Activated CD4-positive, alpha-beta memory T cell treated with anti-CD3 and anti-CD28 coated beads, Interleukin-2, amount 10 ng/mL, durations not matched to agents 7 days and 5 days (primary cell): ENCODE data around the gene MAP3K5. TPM values are rescaled to one million over a fixed set of nuclear protein-coding genes. Genes with fewer than 3 reads are reported as not detected.
A peak's percentile ranks its signal among the peaks of the same experiment; 100 is the strongest.

Source experiments
- CTCF ChIA-PET: fragments of 350-600 bp; sonication (Branson Sonifier 250); formaldehyde crosslinking; loops from one replicate; lab custom pipeline; 2021; ENCODE audit warnings: antibody characterized with exemption, inconsistent platforms; lab: Charles Lee
- POLR2A ChIA-PET: fragments of 350-600 bp; sonication (Branson Sonifier 250); formaldehyde crosslinking; loops from one replicate; lab custom pipeline; 2021; ENCODE audit warnings: antibody characterized with exemption; lab: Charles Lee
- DNase-seq: peaks from one replicate; pipeline ENCODE4 v3.0.0-alpha.2; 2020
- H3K27ac Mint-ChIP-seq: one replicate; pipeline ENCODE4 v1.8.0; 2021; ENCODE audit warnings: mild to moderate bottlenecking, mixed read lengths
- H3K27me3 Mint-ChIP-seq: one replicate; pipeline ENCODE4 v1.8.0; 2021; ENCODE audit warnings: mixed read lengths
- H3K36me3 Mint-ChIP-seq: one replicate; pipeline ENCODE4 v1.8.0; 2021; ENCODE audit warnings: low read depth, mixed read lengths
- H3K4me1 Mint-ChIP-seq: one replicate; pipeline ENCODE4 v1.8.0; 2021; ENCODE audit warnings: mixed read lengths
- H3K4me3 Mint-ChIP-seq: one replicate; pipeline ENCODE4 v1.8.0; 2021; ENCODE audit warnings: mild to moderate bottlenecking, mixed read lengths
- H3K9me3 Mint-ChIP-seq: one replicate; pipeline ENCODE4 v1.8.0; 2021; ENCODE audit warnings: mixed read lengths
- total RNA-seq, 2 experiments: library from RNA; stranded (reverse); gene quantifications; one replicate each; pipeline ENCODE4 v1.2.3, GENCODE V29; 2021

MAP3K5 gene
- total RNA-seq, 2 experiments from 2014 or later, result 25.4 to 25.9 TPM

DNA sequence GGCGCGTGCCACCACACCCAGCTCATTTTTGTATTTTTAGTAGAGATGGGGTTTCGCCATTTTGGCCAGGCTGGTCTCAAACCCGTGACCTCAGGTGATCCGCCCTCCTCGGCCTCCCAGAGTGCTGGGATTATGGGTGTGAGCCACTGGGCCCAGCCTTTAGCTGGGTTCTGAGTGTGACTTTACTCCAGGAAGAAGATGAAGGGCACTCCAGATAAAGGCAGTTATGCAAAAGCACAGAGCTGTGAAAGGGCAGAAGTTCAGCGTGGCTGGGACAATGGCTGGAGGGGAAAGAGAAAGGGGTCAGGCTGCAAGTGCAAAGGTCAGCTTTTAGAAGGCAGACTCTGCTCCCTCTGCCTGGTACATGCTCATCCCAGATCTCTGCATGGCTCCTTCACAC is 39.7 kb downstream of the MAP3K5 start:
- CTCF ChIA-PET, result interaction anchor here (1.0 to 9.3 kb wide), 6 partner anchors 10 to 108 kb away, joined by 3 to 80 read pairs (median 8); partner anchors contain the start of gene MAP3K5
- Mint-ChIP-seq H3K9me3 (no peaks in the 10 kb centered on the region), H3K36me3 (peaks cover 35% of the 10 kb centered on the region), H3K27ac (peak overlapping the region; percentile 91), H3K4me3 (peak overlapping the region; percentile 73), H3K27me3 (no peaks in the 10 kb centered on the region), H3K4me1 (peaks cover 83% of the 10 kb centered on the region)
- no peak for DNase-seq
- POLR2A ChIA-PET, result interaction anchor here (1.4 to 5.6 kb wide), 7 partner anchors 11 to 54 kb away, joined by 3 to 62 read pairs (median 12); partner anchors contain the start of gene MAP3K5

DNA sequence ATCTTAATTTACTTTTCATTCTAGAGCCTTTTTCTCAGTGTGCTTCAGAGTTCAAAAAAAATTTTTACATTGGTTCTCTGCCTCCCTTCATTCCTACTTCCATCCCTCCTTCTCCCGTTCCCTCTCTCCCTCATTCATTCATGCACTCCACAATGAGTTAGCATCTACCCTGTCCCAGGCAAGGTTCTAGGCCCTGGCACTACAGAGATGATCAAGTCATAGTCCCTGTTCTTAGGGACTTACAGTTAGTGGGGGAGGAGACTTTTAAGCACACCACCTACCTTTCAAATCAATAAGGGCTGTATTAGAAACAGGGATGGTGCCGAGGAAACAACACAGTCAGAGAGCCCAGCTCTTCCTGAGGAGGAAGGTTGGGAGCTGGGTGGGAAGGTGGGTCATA is 40.3 kb downstream of the MAP3K5 start:
- no peaks in the 10 kb centered on the region for H3K9me3 Mint-ChIP-seq
- peak overlapping the region; percentile 73 for H3K4me3 Mint-ChIP-seq
- no peaks in the 10 kb centered on the region for H3K27me3 Mint-ChIP-seq
- ChIA-PET POLR2A (interaction anchor here (1.4 to 5.6 kb wide), 7 partner anchors 12 to 53 kb away, joined by 3 to 62 read pairs (median 12); partner anchors contain the start of gene MAP3K5), CTCF (interaction anchor here (1.0 to 9.3 kb wide), 6 partner anchors 10 to 108 kb away, joined by 3 to 80 read pairs (median 8); partner anchors contain the start of gene MAP3K5)
- peaks cover 83% of the 10 kb centered on the region for H3K4me1 Mint-ChIP-seq
- H3K36me3 Mint-ChIP-seq, result peaks cover 37% of the 10 kb centered on the region
- DNase-seq, result no peak
- H3K27ac Mint-ChIP-seq, result peak overlapping the region; percentile 91

DNA sequence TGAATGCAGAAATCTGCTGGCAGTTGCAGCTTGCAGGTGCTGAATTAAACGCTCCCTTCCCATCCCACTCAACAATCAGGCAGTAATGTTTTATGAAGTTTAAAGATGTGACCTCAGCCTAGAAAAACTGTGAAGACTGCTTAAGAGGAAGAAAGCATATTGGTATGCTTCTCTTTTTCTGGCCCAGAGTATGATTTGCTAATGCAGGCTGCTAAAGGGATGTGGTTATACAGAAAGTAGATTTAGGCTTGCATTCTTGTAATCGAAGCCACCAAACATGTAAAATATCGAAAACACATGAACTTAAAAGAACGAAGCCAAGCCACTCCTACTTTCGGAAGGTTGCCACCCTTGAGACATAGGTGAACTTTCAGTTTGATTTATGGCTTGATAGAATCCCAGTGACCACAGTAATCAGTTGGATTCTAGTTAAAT is 40.7 kb downstream of the MAP3K5 start:
- H3K27ac Mint-ChIP-seq, result peak overlapping the region; percentile 91
- peaks cover 35% of the 10 kb centered on the region for H3K36me3 Mint-ChIP-seq
- no peaks in the 10 kb centered on the region for H3K27me3 Mint-ChIP-seq
- H3K4me3 Mint-ChIP-seq, result peak overlapping the region; percentile 51
- ChIA-PET CTCF (interaction anchor here (1.0 to 9.3 kb wide), 5 partner anchors 11 to 107 kb away, joined by 3 to 80 read pairs (median 12); partner anchors contain the start of gene MAP3K5), POLR2A (interaction anchor here (1.2 to 5.6 kb wide), 5 partner anchors 12 to 106 kb away, joined by 3 to 62 read pairs (median 36); partner anchors contain the start of gene MAP3K5)
- no peaks in the 10 kb centered on the region for H3K9me3 Mint-ChIP-seq
- DNase-seq, result peak; percentile 55
- peaks cover 78% of the 10 kb centered on the region for H3K4me1 Mint-ChIP-seq

DNA sequence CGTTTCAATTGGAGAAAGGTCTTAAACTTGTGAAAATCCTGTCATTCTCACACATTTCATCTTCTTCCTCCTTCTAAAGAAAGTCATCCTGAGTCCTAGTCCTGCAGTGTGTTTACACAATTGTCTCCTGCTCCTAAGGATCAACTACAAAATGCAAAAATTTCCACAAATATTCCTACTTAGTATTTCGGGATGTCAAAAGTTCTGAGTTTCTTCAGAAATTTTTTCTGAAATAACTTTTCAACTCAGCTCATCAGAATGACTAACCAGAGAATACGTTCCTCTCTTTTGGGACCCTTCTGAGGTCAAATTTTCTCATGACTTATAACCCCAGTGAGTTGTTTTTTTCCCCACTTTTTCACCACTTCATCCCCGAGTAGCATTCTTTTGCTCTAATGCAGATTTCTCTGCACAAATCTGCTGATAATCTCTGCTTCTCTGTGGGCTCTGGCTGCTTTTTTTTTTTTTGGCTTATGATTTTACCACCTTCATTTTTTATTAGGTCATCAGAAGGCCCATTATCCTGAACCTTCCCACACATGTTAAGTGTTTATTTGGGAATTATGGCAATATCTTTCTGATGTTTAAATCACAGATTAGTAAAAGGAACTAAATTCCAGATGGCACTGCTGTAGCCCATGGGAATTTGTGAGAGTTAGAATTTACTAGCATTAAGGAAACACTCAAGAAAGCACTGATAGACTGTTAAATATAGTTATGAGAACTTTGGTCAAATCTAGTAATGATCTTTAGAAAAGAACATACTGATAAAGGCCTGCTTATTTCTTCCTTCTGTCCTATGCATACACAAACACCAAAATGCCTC is 41.4 kb downstream of the MAP3K5 start:
- Mint-ChIP-seq H3K36me3 (peaks cover 35% of the 10 kb centered on the region), H3K9me3 (no peaks in the 10 kb centered on the region), H3K27me3 (no peaks in the 10 kb centered on the region), H3K27ac (peak overlapping the region; percentile 91), H3K4me3 (peak overlapping the region; percentile 51), H3K4me1 (peaks cover 73% of the 10 kb centered on the region)
- no peak for DNase-seq
- POLR2A ChIA-PET, result interaction anchor here (1.2 to 5.6 kb wide), 4 partner anchors 27 to 105 kb away, joined by 3 to 62 read pairs (median 20); partner anchors contain the start of gene MAP3K5
- CTCF ChIA-PET, result interaction anchor here (9.3 kb wide), 1 partner anchor 40 kb away, joined by 80 read pairs; the partner anchor contains the start of gene MAP3K5

GRCh38 chr6:136749359-136749997 is 42.8 kb downstream of the MAP3K5 start:
- Mint-ChIP-seq H3K36me3 (peaks cover 27% of the 10 kb centered on the region), H3K27me3 (no peaks in the 10 kb centered on the region), H3K27ac (no peak overlapping the region), H3K9me3 (no peaks in the 10 kb centered on the region), H3K4me3 (no peak overlapping the region), H3K4me1 (peaks cover 62% of the 10 kb centered on the region)
- CTCF ChIA-PET, result interaction anchor here (9.3 kb wide), 1 partner anchor 42 kb away, joined by 80 read pairs; the partner anchor contains the start of gene MAP3K5
- POLR2A ChIA-PET, result no interaction called here
- no peak for DNase-seq

DNA sequence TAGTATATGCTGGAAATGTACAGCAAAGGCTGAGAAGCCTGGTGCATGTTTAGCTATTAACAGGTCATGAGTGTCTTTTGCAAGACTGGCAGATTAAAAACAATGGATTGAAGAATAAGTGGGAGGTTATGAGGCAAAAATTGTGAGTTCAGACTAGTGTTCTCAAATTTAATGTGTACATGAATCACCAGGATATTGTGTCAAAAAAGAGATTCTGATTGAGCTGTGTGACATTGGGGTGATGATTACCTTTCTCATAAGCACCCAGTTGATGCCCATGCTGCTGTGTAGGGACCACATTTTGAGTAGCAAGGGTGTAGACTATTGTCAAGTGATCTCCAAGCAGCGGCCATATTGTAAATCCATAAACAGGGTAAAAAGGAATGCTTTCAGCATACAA is 44.8 kb downstream of the MAP3K5 start:
- ChIA-PET POLR2A (interaction anchor here (0.9 to 2.4 kb wide), 3 partner anchors 8 to 45 kb away, joined by 3 to 7 read pairs (median 3); partner anchors contain the start of gene MAP3K5), CTCF (no interaction called here)
- no peaks in the 10 kb centered on the region for H3K9me3 Mint-ChIP-seq
- H3K4me1 Mint-ChIP-seq, result peaks cover 42% of the 10 kb centered on the region
- no peaks in the 10 kb centered on the region for H3K27me3 Mint-ChIP-seq
- peaks cover 27% of the 10 kb centered on the region for H3K36me3 Mint-ChIP-seq
- H3K27ac Mint-ChIP-seq, result no peak overlapping the region
- H3K4me3 Mint-ChIP-seq, result no peak overlapping the region
- DNase-seq, result no peak

DNA sequence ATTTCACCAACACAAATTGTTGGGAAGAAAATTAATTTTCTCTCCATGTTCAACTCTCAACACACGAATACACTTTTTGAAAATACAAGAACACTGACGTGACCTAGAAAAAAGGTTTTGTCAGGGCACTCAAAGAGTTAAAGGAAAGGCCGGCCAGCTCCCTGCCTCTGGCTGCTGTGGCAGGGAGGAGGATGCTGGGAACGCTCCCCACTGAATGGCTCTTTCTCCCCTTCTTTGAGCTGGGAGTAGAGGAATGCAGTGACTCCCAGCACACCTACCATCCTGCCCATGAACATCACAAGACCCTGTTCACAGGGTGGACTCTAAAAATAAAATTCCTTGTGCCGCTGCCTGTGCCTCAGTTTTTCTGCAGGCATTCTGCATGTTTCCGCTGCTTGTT is 47.0 kb downstream of the MAP3K5 start:
- no peak overlapping the region for H3K27ac Mint-ChIP-seq
- CTCF ChIA-PET, result no interaction called here

GRCh38 chr6:136744889-136745288 is 47.4 kb downstream of the MAP3K5 start:
- no peak for DNase-seq
- CTCF ChIA-PET, result interaction anchor here (1.0 kb wide), 1 partner anchor 47 kb away, joined by 5 read pairs; the partner anchor contains the start of gene MAP3K5
- H3K9me3 Mint-ChIP-seq, result no peaks in the 10 kb centered on the region
- POLR2A ChIA-PET, result interaction anchor here (1.9 kb wide), 1 partner anchor 47 kb away, joined by 7 read pairs; the partner anchor contains the start of gene MAP3K5
- H3K4me3 Mint-ChIP-seq, result no peak overlapping the region
- peaks cover 26% of the 10 kb centered on the region for H3K4me1 Mint-ChIP-seq
- H3K27ac Mint-ChIP-seq, result no peak overlapping the region
- H3K36me3 Mint-ChIP-seq, result peaks cover 31% of the 10 kb centered on the region
- no peaks in the 10 kb centered on the region for H3K27me3 Mint-ChIP-seq

More for the DNA sequence above, 47.0 kb downstream of the MAP3K5 start:
- H3K27me3 Mint-ChIP-seq, result no peaks in the 10 kb centered on the region
- DNase-seq, result no peak
- H3K4me1 Mint-ChIP-seq, result peaks cover 26% of the 10 kb centered on the region
- peaks cover 30% of the 10 kb centered on the region for H3K36me3 Mint-ChIP-seq
- H3K9me3 Mint-ChIP-seq, result no peaks in the 10 kb centered on the region
- POLR2A ChIA-PET, result interaction anchor here (1.9 kb wide), 1 partner anchor 47 kb away, joined by 7 read pairs; the partner anchor contains the start of gene MAP3K5
- no peak overlapping the region for H3K4me3 Mint-ChIP-seq

GRCh38 chr6:136742125-136742524 is 50.2 kb downstream of the MAP3K5 start:
- Mint-ChIP-seq H3K4me1 (peaks cover 19% of the 10 kb centered on the region), H3K27ac (no peak overlapping the region), H3K4me3 (no peak overlapping the region), H3K9me3 (no peaks in the 10 kb centered on the region), H3K36me3 (peaks cover 10% of the 10 kb centered on the region), H3K27me3 (no peaks in the 10 kb centered on the region)
- CTCF ChIA-PET, result interaction anchor here (2.4 kb wide), 1 partner anchor 50 kb away, joined by 11 read pairs; the partner anchor contains the start of gene MAP3K5
- DNase-seq, result no peak
- POLR2A ChIA-PET, result no interaction called here

DNA sequence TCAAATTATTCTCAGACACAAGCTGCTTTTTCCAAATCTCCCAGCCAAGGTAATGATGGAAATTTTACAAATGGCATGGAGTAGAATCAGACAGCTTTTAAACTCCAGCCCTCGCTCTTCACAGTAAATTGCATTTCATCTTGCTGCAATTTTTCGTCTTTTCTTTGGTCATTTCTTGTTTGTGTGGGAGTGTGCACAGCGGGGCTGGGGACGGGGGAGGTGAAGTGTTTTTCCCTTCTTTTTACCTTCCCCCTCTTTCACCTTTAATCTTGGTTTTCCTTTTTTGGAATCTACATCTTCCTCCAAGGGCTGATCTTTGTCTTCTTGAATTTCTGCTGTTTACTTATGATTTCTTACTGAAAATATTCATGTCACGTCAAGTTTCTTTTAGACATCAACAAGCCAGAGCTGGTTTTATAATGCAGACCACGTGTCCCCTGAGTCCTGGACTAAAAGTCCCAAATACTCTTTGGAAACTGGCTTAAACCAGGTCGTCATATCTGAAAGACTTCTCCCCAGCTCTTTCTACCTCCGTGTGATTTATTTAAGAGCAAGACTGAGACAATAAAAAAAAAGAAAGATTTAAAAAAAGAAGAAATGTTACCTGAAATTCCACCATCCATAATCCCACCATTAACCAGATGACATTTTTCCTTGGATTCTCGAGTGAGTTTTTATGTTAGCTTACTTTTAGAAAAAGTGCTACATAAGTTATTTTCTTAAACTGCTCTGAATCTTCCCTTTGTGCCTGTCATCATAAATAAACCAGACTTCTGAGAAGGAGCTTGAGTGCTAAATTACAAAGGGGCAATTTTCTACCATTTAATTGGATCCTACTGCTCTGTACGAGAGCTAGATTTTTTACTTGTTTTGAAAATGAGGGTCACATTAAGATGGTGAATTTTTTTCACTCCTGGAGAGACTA is 52.0 kb downstream of the MAP3K5 start:
- no peak overlapping the region for H3K4me3 Mint-ChIP-seq

GRCh38 chr6:136739501-136739900 is 52.8 kb downstream of the MAP3K5 start:
- Mint-ChIP-seq H3K9me3 (no peaks in the 10 kb centered on the region), H3K4me3 (no peak overlapping the region)
- CTCF ChIA-PET, result interaction anchor here (3.3 kb wide), 1 partner anchor 53 kb away, joined by 15 read pairs; the partner anchor contains the start of gene MAP3K5

More for the DNA sequence above, 52.0 kb downstream of the MAP3K5 start:
- no peaks in the 10 kb centered on the region for H3K9me3 Mint-ChIP-seq
- H3K27ac Mint-ChIP-seq, result no peak overlapping the region
- H3K4me1 Mint-ChIP-seq, result peaks cover 18% of the 10 kb centered on the region
- no peaks in the 10 kb centered on the region for H3K27me3 Mint-ChIP-seq
- DNase-seq, result no peak
- peaks cover 9% of the 10 kb centered on the region for H3K36me3 Mint-ChIP-seq
- CTCF ChIA-PET, result interaction anchor here (0.7 to 3.3 kb wide), 4 partner anchors 14 to 96 kb away, joined by 3 to 15 read pairs (median 7); partner anchors contain the start of gene MAP3K5
- POLR2A ChIA-PET, result interaction anchor here (3.5 kb wide), 1 partner anchor 51 kb away, joined by 24 read pairs; the partner anchor contains the start of gene MAP3K5

More at GRCh38 chr6:136739501-136739900, 52.8 kb downstream of the MAP3K5 start:
- POLR2A ChIA-PET, result interaction anchor here (3.5 kb wide), 1 partner anchor 51 kb away, joined by 24 read pairs; the partner anchor contains the start of gene MAP3K5
- Mint-ChIP-seq H3K4me1 (peaks cover 18% of the 10 kb centered on the region), H3K27me3 (no peaks in the 10 kb centered on the region), H3K27ac (no peak overlapping the region), H3K36me3 (peaks cover 9% of the 10 kb centered on the region)
- no peak for DNase-seq
